MM.1S (cell line): ENCODE measurements around the gene XPR1.

Experiments used
- DNase-seq: peaks from one replicate; pipeline ENCODE4 v3.0.0-alpha.2; 2015
- H2AFZ ChIP-seq: fragments of 300-600 bp; sonication (generic); 2 replicates; pipeline ENCODE4 v1.6.0; 2016; ENCODE audit warnings: antibody characterized with exemption, low read length
- H3F3A ChIP-seq: fragments of 300-600 bp; sonication (generic); 2 replicates; pipeline ENCODE4 v1.6.1; 2016; ENCODE audit warnings: mild to moderate bottlenecking, antibody characterized with exemption, low read length, moderate library complexity, mixed read lengths; ENCODE audit not compliant: insufficient read depth
- H3K27ac ChIP-seq: fragments of 300-600 bp; sonication (generic); 2 replicates; pipeline ENCODE4 v1.5.1; 2016; ENCODE audit warnings: mild to moderate bottlenecking, low read length
- H3K27me3 ChIP-seq: fragments of 300-600 bp; sonication (generic); replicated peaks from 2 replicates; pipeline ENCODE4 v1.6.0; 2016; ENCODE audit warnings: low read length; ENCODE audit not compliant: insufficient read depth
- H3K36me3 ChIP-seq: fragments of 300-600 bp; sonication (generic); replicated peaks from 2 replicates; pipeline ENCODE4 v1.6.1; 2016; ENCODE audit warnings: mild to moderate bottlenecking, low read length, mixed read lengths; ENCODE audit not compliant: insufficient read depth
- H3K4me1 ChIP-seq: fragments of 300-600 bp; sonication (generic); 2 replicates; pipeline ENCODE4 v1.6.1; 2016; ENCODE audit warnings: low read length, mixed read lengths
- H3K4me2 ChIP-seq: fragments of 300-600 bp; sonication (generic); 2 replicates; pipeline ENCODE4 v1.6.0; 2016; ENCODE audit warnings: low read depth, low read length
- H3K4me3 ChIP-seq: fragments of 300-600 bp; sonication (generic); 2 replicates; pipeline ENCODE4 v1.5.1; 2016; ENCODE audit warnings: low read length, mixed read lengths
- H3K79me2 ChIP-seq: fragments of 300-600 bp; sonication (generic); 2 replicates; pipeline ENCODE4 v1.6.1; 2016; ENCODE audit warnings: mixed run types, low read length, mixed read lengths
- H3K9ac ChIP-seq: fragments of 300-600 bp; sonication (generic); 2 replicates; pipeline ENCODE4 v1.6.1; 2016; ENCODE audit warnings: low read length, mixed read lengths
- H3K9me2 ChIP-seq: fragments of 300-600 bp; sonication (generic); replicated peaks from 2 replicates; pipeline ENCODE4 v1.6.1; 2016; ENCODE audit warnings: mild to moderate bottlenecking, low read length, mixed read lengths; ENCODE audit not compliant: insufficient read depth
- H3K9me3 ChIP-seq: fragments of 300-600 bp; sonication (generic); replicated peaks from 2 replicates; pipeline ENCODE4 v1.6.1; 2016; ENCODE audit warnings: mild to moderate bottlenecking, low read length, mixed read lengths; ENCODE audit not compliant: insufficient read depth
- H4K20me1 ChIP-seq: fragments of 300-600 bp; sonication (generic); 2 replicates; pipeline ENCODE4 v1.6.1; 2016; ENCODE audit warnings: mild to moderate bottlenecking, low read length, moderate library complexity, mixed read lengths; ENCODE audit not compliant: insufficient read depth
- CTCF ChIP-seq: fragments of 300-600 bp; sonication (generic); IDR thresholded peaks from 2 replicates; pipeline ENCODE4 v1.5.1; 2016; ENCODE audit warnings: antibody characterized with exemption, low read length, mixed read lengths
- EZH2 ChIP-seq: fragments of 300-600 bp; sonication (generic); optimal IDR thresholded peaks from 2 replicates; pipeline ENCODE3; 2017; ENCODE audit warnings: low read depth, mild to moderate bottlenecking, antibody characterized with exemption, low read length, mixed read lengths
- EZH2phosphoT487 ChIP-seq: fragments of 300-600 bp; sonication (generic); IDR thresholded peaks from 2 replicates; pipeline ENCODE4 v1.6.1; 2018; ENCODE audit warnings: antibody characterized with exemption, low read length

Gene XPR1

GRCh38 chr1:180646093-180646492 is 14.3 kb downstream of the XPR1 start:
- Histone ChIP-seq H3K4me3 (no peak overlapping the region), H3K4me2 (peak overlapping the region; percentile 5), H4K20me1 (no peaks in the 10 kb centered on the region), H3K9me2 (no peaks in the 10 kb centered on the region), H3K4me1 (0 out of 2 replicates have a peak, but pooled peaks cover 10% of the 10 kb centered on the region), H2AFZ (no peak overlapping the region), H3K27me3 (no peaks in the 10 kb centered on the region), H3K79me2 (peaks cover 21% of the 10 kb centered on the region), H3K36me3 (no peaks in the 10 kb centered on the region), H3K9ac (no peak overlapping the region), H3K9me3 (no peaks in the 10 kb centered on the region), H3F3A (no peaks in the 10 kb centered on the region), H3K27ac (peak overlapping the region; percentile 26; the same call in 1 of the 2 replicates)
- no peak for TF ChIP-seq CTCF
- TF ChIP-seq EZH2phosphoT487 = no peak
- no peak for TF ChIP-seq EZH2
- no peak for DNase-seq

GRCh38 chr1:180646547-180646946 is 14.7 kb downstream of the XPR1 start:
- no peaks in the 10 kb centered on the region for H3K27me3 ChIP-seq
- H3K4me1 ChIP-seq = 0 out of 2 replicates have a peak, but pooled peaks cover 10% of the 10 kb centered on the region
- DNase-seq = peak; percentile 33
- H3K4me3 ChIP-seq = no peak overlapping the region
- H3K9ac ChIP-seq = no peak overlapping the region
- no peaks in the 10 kb centered on the region for H3K9me3 ChIP-seq
- H3K36me3 ChIP-seq = no peaks in the 10 kb centered on the region
- peak overlapping the region; percentile 5 for H3K4me2 ChIP-seq
- H3K9me2 ChIP-seq = no peaks in the 10 kb centered on the region
- H3K27ac ChIP-seq = peak overlapping the region; percentile 26; the same call in 1 of the 2 replicates
- TF ChIP-seq EZH2 = no peak
- TF ChIP-seq CTCF = no peak
- no peak for TF ChIP-seq EZH2phosphoT487
- peaks cover 21% of the 10 kb centered on the region for H3K79me2 ChIP-seq
- no peak overlapping the region for H2AFZ ChIP-seq
- H4K20me1 ChIP-seq = no peaks in the 10 kb centered on the region
- no peaks in the 10 kb centered on the region for H3F3A ChIP-seq

GRCh38 chr1:180652792-180653191 is 21.0 kb downstream of the XPR1 start:
- Histone ChIP-seq H3K9me2 (no peaks in the 10 kb centered on the region), H2AFZ (no peak overlapping the region), H3K9me3 (no peaks in the 10 kb centered on the region), H3K79me2 (peaks cover 6% of the 10 kb centered on the region; the same call in 1 of the 2 replicates), H3K4me2 (no peak overlapping the region), H3K36me3 (no peaks in the 10 kb centered on the region), H3K4me1 (no peaks in the 10 kb centered on the region), H3K27ac (no peak overlapping the region), H3K27me3 (no peaks in the 10 kb centered on the region), H3K9ac (no peak overlapping the region), H3K4me3 (no peak overlapping the region), H4K20me1 (no peaks in the 10 kb centered on the region), H3F3A (no peaks in the 10 kb centered on the region)
- no peak for TF ChIP-seq EZH2phosphoT487
- TF ChIP-seq CTCF = no peak
- TF ChIP-seq EZH2 = no peak
- no peak for DNase-seq
